HG02885 (cell line): Measurements from ENCODE around the gene EPN2.
"Not testable (repeated sequence)": the region's sequence is repeated elsewhere in the genome, so short reads cannot be mapped to it uniquely, and the experiment has no call there.

Experiments
- ATAC-seq: cut with Tn5 transposase; IDR thresholded peaks from one replicate; pipeline ENCODE4 v1.9.1; 2021; ENCODE audit warnings: mild to moderate bottlenecking; ENCODE audit not compliant: unreplicated experiment, poor library complexity

The EPN2 gene

DNA sequence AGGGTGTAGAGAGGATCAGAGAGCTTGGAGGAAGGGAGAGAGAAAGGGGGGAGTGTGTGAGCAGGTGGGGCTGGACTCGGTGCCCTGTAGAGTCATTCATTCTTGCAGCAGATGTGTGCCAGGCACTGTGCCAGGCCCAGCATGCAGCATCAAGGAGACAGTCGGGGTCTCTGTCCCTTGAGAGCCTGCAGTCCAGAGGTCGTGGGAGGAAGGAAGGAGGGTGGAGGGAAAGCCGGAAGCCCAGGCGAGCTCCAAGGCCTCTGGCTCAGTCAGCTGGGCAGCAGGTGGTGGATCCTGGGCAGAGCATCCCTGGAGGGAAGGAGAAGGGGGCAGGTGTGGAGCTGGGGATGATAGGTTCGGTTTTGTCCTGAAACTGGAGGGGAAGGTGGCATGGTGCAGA, 27.5 kb downstream of the EPN2 start:
- ATAC-seq = no peak

DNA sequence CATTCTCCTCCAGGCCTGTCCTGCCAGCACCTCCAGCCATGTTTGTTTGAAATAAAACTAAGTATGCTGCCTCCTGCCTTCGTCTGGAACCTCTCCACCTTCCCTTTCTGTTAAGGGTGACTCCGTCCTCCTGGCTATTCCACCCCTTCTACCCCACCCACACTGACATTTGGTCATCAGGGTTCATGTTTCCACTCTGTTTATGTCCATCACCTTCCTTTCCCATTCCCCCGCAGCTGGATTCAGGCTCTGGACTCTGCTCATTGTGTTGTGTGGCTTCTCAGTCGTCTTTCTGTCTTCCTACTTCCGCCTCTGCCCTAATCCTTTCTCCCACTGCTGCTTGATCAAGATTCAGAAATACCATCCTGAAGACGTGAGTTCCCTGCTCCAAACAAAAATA, 28.6 kb downstream of the EPN2 start:
- ATAC-seq = no peak

DNA sequence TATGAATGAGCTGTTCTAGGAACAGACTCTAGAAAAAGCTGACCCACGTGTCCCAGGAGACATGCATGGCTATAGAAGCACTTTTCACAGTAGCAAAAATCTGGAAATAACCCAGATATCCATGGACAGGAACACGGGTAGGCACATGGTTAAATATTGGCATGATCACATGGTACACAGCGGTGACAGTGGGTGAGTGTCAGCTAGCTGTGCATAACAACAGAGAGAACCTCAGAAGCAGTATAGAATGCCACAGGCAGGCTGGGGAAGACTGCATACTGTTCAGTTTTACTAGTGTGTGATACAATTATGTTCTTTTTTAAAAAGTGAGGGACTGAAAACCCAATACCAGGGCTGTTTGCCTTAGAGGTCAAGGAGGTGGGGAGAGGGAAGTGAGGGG, 31.4 kb downstream of the EPN2 start:
- no peak for ATAC-seq

DNA sequence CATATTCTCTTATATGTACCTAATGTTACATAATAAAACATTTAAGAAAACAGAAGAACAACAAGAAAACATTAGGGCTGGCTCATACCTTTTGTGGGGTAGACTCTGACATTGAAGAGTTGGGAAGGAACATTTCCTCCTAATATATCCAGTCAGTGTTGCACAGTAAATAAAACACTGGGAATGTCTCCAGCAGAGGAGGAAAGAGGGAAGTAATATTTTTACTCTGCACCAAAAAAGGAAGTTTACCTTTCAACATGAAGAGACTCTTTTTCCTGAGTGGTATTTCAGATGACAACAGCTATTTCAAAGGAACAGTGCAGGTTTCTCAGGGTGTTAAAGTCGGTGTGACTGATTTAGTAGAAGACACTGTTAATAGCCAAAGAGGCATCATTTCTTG, 31.9 kb downstream of the EPN2 start:
- ATAC-seq = no peak

DNA sequence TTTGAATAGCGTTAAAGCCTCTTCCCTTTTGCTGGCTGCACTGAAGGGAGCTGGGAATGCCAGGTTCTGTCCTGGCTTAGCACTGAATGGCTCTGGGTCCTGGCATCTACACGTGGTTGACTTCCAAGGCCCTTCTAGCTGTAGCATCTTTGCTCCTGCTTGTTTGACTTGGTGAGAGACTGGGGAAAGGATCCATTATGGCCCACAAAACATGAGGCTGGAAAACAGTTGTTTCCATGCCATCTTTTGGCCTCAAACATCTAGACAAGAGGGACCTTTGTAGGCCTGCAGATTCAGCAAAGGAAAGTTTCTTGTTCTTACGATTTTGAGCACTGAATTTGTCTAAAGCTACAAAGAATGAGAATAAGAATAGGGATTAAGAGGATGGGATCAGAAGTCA, 32.5 kb downstream of the EPN2 start:
- no peak for ATAC-seq

DNA sequence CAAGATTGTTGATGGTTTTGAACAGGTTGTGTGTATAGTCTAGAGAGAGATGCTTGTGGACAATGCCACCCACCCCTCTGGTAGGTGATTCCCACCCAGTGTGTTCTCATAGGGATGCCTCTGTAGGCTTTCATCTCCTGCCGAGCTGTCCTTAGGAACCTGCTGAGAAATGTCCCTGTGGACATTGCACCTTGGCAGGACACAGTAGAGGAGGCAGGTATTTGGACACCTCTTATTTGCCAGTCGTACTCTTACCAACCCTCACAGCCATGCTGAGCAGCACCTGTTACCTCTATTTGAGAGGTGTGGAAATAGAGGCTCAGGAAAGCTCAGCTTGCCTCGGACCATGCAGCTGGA, 33.2 kb downstream of the EPN2 start:
- ATAC-seq = no peak

DNA sequence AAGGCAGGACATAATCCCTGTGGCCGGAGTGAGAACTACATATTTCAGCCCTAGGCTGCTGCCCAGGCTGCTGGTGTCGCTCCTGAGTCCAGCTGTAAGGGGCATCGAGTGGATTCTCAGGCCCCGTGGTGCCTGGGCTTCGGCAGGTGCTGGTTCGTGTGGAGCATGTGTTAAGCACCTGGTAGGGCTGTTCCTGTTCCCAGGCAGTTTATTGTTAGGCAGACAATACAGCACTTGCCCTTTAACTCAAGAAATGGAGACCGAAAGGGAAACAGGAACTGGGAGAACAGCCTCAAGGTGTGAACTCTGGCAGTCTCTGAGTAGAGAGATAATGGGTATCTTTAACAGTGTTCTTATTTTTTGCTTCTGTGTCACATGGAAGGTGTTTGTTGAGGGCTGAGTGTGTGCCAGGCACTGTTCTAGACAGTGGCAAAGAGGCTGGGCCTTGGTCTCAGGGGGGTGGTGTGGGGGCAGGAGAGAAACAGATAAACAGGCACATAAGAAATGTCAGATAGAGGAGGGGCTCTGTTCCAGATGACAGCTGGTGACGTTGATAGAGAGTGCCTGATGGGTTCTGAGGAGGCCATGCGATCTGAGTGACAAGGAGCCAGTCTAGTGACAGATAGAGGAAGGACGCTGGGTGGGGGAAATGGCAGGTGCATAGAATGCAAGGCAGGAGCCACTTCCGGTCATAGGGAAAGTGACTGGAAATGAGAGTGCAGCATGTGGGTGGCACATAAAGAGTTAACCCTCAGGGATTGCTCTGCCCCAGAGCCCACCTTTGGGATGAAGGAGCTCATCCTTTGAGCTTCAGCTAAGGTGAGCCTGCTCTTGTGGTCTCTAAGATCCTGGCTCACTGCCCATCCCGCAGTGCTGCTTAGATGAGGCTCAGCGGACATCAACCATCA, 33.8 kb downstream of the EPN2 start:
- ATAC-seq = peak; percentile 72

DNA sequence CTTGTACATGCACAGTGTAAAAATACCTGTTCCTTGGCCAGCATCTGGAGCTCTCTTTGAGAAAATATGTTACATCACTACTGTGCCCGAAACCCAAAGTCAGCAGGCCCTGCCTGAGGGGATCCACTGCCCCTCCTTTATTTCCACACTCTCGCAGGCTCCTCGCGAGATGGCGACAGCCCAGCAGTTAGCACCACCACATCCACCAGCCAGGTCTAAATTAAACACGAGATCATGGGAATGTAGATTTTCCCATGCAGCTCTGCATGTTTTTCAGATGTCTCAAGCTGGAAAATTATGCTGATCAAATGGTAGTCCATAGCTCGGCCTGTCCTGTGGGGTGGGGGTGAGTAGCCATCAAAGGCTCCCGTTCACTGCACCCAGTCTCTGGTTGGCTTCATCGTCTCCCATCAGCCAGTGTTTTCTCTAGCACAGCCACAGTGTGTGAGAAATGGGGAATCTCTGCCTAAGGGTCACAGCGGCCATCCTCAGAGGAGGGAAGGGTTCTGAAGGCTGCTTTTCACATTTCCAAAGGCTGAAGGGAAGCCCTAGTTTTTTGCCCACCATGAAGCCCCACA, 34.7 kb downstream of the EPN2 start:
- no peak for ATAC-seq

DNA sequence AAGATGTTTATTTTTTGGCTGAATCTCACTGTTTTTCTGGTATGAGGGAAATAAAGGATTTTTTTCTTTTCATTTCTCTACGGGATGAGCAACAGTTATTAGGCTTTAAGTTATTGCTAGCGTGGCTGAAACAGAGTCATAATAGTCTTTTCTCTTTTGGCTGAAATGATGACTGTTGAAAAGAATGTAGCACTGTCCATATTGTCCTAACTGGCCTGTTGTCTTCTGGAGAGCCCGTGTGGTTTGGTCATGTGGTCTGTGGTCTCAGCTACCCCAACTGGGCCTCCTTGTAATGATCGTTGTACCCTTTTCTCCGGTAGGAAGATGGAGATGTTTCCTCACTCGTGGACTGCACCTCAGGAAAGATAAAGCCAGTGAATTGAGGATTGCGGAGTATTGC, 36.6 kb downstream of the EPN2 start:
- ATAC-seq = no peak

DNA sequence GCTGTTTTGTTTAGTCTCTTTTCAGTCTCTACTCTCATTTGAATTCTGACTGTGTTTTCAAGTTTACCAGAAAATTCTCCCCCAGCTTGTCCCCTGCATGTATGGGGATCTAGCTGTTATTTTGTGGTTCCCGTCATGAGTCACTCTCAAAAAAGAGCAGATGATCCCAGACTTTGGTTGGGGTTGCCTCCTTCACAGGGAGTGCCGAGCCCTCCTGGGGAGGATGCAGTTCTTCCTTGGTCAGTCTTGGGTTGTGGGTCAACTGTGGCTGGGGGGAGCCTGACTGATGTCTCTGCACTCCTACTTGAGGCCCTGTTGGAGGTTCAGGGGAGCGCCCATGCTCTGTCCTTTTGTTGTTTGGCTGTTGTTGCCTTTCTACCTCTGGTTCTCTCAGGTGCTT, 37.7 kb downstream of the EPN2 start:
- ATAC-seq = no peak

DNA sequence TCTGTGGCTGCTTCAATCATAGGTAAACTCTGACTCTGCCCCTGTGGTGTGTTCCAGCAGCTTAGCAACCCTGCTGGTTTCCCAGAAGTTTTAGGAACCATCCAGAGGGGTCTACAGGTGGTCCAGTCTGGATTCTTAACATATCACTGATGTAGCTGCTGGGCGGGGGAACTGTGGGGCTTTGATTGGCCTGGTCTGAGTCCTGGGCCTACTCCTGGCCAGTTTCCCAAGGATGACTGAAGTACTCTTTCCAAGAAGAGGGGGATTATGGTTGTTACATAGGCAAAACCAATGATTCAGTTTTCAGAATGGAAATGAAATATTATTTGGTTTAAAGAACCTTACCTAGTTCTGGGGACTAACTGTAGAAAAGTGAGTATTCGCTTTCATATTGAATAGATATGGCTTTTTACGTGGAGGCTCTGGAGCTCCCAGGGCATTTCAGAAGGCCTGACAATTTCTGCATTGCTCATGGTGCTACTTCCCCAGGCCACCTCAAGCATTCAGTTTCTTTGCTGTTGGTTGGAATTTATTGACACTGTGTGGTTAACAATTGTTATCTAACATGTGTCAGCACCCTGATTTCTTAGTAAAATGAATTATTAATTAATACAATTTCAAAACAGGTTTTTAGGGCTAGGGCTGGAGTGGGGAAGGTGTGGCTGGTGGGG, 38.4 kb downstream of the EPN2 start:
- no peak for ATAC-seq

DNA sequence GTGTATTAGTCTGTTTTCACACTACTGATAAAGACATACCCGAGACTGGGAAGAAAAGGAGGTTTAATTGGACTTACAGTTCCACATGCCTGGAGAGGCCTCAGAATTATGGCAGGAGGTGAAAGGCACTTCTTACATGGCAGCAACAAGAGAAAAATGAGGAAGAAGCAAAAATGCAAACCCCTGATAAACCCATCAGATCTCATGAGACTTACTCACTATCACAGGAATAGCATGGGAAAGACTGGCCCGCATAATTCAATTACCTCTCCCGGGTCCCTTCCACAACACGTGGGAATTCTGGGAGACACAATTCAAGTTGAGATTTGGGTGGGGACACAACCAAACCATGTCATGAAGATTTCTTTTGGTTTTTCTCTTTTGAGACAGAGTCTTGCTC, 41.1 kb downstream of the EPN2 start:
- ATAC-seq = not testable (repeated sequence)

DNA sequence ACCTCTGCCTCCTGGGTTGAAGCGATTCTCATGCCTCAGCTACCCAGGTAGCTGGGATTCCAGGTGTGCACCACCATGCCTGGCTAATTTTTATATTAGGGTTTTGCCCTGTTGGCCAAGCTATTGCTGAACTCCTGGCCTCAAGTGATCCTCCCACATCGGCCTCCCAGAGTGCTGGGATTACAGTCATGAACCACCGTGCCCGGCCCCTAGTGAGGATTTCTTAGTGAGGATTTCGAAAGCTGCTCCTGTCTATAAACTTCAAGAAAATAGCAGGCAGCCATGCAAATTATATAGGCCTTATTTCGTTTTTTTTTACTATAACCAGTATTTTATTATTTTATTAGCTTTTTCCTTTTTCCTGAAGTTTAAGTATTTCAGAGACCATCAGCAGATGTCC, 41.6 kb downstream of the EPN2 start:
- no peak for ATAC-seq

DNA sequence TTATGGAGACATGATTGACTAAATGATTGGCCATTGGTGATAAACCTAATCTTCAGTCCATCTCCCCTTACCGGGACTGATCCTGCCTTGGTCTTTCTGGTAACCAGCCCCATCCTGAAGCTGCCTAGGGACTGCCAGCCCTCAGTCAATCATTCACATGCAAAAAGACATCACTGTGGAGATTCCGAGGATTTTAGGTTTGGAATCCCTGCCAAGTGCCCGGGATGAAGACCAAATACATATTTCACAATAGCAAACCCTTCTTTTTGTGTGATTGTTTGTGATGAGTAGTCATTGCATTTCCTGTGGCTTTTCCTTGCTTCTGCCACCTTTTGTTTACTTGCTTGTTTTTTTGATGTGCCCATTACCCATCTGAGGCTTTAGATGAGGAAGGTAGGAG, 44.0 kb downstream of the EPN2 start:
- ATAC-seq = no peak

DNA sequence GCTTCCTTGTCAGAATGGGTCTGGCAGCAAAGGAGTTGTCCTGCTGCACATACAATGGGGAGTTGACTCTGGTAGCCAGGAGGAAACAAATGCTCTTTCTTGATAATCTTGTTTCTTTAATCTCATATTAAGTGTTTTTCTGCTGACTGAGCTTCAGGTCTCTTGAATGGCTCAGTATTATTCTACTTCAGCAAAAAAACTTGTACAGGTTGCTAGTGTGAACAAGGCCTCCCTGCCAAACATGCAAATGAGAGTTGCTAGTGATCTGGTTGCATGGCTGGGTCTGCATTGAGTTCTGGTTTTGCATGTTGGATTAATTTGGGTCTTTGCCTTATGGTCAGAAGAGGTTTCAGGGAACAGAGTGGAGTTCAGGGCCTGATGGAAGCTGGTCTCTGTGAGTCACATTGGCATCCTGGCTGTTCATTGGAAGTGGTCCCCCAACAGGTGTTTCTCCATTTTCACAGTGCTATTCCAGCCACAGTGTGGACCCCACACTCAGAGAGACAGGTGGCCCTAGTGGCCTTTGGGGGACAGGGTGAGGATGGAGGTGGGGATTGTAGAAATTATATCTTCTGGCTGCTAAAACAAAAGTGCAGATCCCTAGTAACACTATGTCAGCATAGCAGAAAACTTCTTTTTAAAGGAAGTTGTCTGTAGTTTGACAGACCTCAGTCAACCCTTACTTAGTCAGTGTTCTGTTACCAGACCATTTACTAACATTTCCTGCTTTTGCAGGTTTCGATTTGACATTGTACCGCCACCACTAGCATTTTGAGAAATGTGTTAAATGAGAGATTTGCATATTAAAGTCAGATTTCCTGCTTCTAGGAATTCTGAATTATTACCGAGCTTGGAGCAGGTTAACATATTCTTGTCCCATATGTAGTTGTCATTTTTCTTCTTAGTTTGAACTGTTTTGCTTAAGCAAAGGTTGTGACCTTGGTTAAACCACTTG, 47.1 kb downstream of the EPN2 start:
- ATAC-seq = no peak

DNA sequence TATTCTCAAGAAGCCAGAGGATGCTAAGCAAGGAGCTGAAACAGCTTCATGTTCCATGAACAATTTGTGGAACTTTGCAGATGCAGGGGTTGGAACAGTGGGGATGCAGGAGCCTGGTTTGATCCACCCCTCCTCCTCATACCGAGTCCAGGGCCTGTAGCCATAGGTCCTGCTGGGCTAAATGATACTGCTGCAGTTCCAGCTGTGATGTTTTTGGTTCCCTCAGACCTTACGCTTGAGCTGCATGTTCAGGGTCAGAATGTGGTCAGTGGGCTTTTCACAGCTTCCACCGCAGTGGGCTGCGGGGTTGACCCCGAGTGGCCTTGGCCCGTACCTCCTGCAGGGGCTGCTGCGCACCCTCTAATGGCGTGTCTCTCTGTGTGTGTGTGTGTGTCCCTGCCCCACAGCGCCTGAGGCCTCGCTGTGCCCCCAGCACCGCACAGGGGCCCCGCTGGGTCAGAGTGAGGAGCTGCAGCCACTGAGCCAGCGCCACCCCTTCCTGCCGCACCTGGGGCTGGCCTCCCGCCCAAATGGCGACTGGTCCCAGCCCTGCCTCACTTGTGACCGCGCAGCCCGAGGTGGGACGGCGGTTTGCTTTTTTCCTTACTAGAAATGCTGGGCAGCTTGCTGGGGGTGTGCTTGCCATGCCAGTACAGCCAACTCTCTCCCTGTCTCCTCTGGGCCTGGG, 48.2 kb downstream of the EPN2 start:
- no peak for ATAC-seq

DNA sequence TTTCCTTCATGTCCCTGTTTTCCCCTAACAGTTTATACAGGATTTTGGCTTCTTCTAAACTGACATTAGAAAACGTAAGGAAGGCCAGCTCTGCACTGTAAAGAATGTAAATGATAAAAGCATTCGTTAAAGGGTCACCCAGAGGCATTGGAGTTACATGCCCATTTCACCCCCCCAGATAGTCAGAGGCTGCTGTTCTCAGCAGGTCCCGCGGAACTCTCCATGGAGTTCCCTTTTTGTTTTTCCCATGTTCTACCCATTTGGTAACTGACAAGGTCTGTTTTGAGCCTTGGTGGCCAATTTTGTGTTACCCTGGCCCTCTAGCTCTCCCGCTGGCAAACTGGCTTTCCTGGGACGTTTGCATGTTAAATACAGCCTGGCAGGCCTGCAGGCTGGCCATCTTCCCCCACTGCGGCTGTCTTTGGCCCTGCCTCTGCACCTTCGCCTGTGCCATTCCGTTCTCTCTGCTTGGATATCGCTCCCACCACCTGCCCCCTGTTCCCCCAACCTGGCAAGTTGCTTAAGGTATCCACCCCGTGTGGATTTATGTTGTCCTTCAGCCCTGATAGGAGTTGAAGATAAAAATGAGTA, 49.7 kb downstream of the EPN2 start:
- ATAC-seq = no peak

DNA sequence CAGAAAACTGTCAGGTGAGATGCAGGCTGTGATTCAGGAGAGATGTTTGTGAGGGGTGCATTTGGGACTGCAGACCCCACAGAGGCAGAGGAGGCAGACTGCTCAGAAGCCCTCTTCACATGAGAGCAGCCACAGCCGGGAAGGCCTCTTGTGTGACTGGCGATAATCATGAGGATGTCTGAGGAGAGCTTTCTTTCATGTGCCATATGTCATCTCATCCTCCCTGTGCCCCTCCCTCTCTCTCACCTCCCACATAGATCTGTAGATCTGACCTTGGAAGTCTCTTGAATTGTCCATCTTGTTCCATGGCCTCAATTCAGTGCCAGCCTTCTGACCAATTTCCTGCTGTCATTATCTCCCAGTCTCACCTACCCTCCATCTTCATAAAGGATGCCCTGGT, 50.5 kb downstream of the EPN2 start:
- ATAC-seq = no peak

DNA sequence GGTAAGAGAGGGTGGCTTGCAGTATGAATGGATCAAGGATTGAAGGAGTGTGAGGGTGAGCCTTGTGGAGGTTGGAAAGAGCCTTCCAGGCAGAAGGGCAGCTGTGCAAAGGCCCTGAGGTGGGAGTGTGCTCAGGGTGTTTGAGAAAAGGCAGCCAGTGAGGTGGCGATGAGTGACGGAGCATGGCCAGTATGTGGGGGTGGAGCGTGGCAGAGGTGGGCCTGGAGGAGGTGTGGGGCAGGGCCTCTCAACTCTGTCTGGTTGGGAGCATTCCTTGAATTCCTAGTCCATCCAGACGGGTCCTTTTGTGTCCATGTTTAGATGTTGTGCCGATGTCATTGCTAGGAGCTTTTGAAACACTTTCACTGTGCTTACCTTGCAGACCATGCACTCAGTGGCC, 51.3 kb downstream of the EPN2 start:
- ATAC-seq = no peak
